Measurements from ENCODE around the gene SPTLC2. TPM values are rescaled to one million over a fixed set of nuclear protein-coding genes. Genes with fewer than 3 reads are reported as not detected.
"Not testable (repeated sequence)": the region's sequence is repeated elsewhere in the genome, so short reads cannot be mapped to it uniquely, and the experiment has no call there.

Gene SPTLC2
- total RNA-seq, 2 donors from 2014 or later = 18.8 to 25.8 TPM

DNA sequence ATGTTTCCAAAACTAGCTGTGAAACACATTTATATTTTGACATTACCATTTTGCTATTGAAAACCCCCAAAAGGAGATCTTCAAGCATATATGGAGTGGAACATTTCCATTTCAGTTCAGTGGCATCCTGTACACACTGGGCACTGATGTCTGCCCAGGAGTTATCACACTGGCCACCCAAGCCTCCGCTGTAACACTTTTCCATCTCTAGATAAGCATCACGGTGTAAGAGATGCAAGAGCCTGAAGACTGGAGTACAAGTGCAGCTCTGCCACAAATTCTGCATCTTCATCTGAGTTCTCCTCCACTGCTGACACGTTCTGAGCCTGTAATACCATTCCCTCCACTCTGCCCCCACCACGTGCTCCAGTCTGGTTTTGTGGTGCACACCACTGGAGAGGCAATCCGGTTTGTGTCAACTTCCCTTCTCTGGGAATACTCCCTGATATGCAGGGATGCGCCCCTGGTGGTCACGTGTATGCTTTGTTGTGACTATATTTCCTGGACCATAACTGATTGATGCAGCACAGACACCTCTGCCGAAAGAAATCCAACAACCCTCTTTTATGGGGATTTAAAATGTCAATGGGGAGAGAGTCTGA, 12.7 kb downstream of the SPTLC2 start:
- H3K9me3 Mint-ChIP-seq = peaks cover 0 to 6% of the 10 kb centered on the region in 2 donors
- H3K27ac Mint-ChIP-seq = peak overlapping the region in 1 of 2 donors; percentile 22
- DNase-seq (ENCODE audit: low spot score in 2 of 2) = no peak
- no peak for ATAC-seq
- peaks cover 0 to 11% of the 10 kb centered on the region in 2 donors for H3K36me3 Mint-ChIP-seq

DNA sequence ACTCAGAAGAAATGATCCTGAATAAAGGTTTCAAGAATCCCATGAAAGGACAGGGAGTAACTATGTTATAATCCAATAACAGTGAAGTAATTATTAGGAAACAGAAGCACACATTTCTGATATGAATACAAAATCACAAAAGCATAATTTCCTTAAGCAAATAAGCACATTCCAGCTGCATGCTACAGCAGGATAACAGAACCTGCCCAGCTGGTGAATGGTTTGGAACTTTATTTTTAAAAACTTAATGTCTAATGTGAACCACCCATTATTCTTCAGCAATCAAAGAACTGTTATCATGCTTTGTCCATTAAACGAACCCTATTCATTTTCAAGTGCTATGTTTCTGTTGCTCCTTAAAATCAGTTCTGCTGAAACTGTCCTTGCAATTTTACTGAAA, 13.4 kb downstream of the SPTLC2 start:
- ATAC-seq (no peak), DNase-seq (ENCODE audit: low spot score in 2 of 2) (no peak)
- H3K9me3 Mint-ChIP-seq = peaks cover 0 to 6% of the 10 kb centered on the region in 2 donors
- H3K27ac Mint-ChIP-seq = peak overlapping the region in 1 of 2 donors; percentile 22
- peaks cover 0 to 11% of the 10 kb centered on the region in 2 donors for H3K36me3 Mint-ChIP-seq

DNA sequence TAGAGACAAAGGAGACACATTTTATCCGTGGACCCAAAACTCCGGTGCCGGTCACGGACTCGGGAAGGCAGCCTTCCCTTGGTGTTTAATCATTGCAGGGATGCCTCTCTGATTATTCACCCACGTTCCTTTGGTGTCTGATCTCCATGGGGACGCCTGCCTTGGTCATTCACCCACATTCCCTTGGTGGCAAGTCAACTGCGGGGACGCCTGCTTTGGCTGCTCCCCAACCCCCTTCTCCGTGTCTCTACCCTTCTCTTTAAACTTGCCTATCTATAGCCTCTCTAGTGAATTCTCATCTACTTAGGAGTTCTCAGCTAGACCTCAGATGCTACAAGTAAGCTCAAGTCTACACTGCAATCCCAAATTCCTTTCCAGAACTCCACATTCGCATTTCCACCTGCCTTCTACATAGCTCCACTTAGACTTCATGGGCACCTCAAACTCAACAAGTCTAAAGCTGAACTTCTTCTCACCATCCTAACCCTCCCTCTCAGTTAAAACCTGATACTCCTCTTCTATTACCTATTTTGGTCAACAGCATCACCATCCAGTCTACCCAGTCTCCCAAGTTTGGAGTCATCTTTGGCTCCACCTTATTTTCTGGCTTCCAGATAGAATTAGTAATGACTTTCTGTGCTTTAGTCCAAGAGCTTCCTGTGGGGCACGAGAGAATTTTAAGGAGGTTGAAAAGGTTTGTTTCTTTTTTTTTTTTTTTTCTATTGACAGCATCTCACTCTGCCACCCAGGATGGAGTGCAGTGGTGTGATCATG, 14.4 kb downstream of the SPTLC2 start:
- ATAC-seq (no peak), DNase-seq (ENCODE audit: low spot score in 2 of 2) (no peak)
- no peak overlapping the region for H3K27ac Mint-ChIP-seq
- peaks cover 0 to 11% of the 10 kb centered on the region in 2 donors for H3K36me3 Mint-ChIP-seq
- peaks cover 0 to 6% of the 10 kb centered on the region in 2 donors for H3K9me3 Mint-ChIP-seq

DNA sequence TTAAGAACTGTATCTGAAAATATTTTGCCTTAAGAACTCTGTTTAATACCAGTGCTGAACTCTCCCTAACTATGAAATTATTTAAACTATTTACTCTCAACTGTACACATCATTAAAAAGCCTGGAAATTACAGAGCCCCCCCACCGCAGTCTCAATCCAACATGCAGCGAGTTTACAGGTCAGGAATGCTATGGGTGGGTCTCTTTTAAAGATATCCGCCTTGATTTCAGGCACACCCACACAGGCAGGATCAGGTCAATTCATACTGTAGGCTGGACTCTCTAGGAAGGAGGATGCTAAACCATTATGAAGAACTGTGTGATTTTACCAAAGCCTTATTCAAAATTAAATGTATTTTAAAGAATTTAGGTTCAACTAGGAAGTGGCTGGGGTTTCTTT, 16.5 kb downstream of the SPTLC2 start:
- ATAC-seq (no peak), DNase-seq (ENCODE audit: low spot score in 2 of 2) (no peak)
- peaks cover 0 to 18% of the 10 kb centered on the region in 2 donors for H3K36me3 Mint-ChIP-seq
- H3K9me3 Mint-ChIP-seq = peaks cover 0 to 6% of the 10 kb centered on the region in 2 donors
- H3K27ac Mint-ChIP-seq = peak overlapping the region in 1 of 2 donors; percentile 17

DNA sequence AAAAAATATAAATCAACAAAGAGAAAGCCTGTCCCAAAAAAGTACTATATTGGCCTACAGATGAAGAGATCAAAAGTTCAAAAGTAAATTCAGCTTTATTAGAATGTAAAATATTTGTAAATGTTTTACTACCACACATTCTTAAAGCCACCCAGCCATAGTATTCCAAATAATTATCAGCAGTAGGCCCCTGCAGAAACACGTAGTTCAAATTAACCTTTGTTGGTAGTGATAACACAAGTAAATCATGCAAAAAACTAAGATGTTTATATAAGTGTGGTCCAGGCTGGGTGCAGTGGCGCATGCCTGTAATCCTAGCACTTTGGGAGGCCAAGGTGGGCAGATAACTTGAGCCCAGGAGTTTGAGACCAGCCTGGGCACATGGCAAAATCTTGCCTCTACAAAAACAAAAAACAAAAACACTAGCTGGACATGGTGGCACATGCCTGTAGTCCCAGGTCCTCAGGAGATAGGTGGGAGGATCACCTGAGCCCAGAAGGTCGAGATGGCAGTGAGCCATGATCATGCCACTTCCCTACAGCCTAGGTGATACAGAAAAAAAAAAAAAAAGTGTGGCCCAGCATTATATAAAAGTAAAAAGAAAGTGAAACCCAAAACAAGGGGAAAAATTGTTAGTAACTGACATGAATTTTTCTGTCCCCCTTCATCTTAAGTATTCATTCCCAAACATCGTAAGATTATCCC, 17.9 kb downstream of the SPTLC2 start:
- Mint-ChIP-seq H3K27ac (peak overlapping the region; percentile 76 to 79), H3K9me3 (peaks cover 0 to 6% of the 10 kb centered on the region in 2 donors), H3K36me3 (peaks cover 0 to 18% of the 10 kb centered on the region in 2 donors)
- DNase-seq (ENCODE audit: low spot score in 2 of 2) (no peak), ATAC-seq (peak; percentile 55 to 63)

DNA sequence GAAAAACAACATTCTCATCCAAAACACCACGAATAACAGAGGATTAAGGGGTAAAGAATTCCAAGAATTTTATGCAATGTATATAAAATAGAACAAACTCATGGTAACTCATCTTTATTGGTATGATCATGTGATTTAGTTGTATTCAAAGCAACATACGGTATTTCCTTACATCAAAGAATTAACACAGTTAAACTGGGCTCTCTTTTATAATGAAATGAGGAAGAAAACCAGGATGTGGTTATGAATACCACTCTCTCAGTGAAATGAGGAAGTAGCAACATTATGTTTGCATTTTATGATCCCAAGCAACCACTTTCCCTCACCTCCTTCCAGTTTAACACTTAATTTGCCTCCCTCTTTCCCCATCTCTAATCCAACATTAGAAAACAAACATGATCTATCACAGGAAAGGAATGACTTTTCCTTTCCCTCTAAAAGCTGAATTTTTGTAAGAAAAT, 22.9 kb downstream of the SPTLC2 start:
- ATAC-seq = peak; percentile 74 to 83
- Mint-ChIP-seq H3K9me3 (no peaks in the 10 kb centered on the region), H3K36me3 (peaks cover 0 to 12% of the 10 kb centered on the region in 2 donors), H3K27ac (peak overlapping the region; percentile 83 to 94)
- no peak for DNase-seq (ENCODE audit: low spot score in 2 of 2)

DNA sequence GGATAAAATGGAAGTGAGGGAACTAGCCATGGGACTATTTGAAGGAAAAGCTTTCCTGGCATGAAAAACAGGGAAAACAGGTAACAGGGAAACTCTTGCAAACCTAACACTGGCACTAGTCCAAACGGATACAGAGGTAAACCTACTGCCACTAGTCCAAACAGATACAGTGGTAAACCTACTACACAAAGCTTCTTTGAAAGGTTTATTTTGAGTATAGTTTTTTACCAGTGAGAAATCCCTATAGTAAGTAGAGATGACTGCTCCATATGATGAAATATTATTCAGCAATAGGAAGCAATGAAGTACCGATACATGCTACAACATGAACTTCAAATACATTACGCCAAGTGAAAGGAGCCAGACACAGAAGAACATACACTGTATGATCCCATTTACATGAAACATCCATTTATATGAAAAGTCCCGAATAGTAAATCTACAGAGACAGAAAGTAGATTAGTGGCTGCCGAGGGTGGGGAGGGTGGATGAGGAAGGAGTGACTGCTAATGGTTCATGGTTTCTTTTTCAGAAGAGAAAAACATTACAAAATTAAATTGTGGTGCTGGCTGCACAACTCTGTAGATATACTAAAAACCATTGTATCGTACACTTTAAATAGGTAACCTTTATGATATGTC, 25.5 kb downstream of the SPTLC2 start:
- peaks cover 0 to 12% of the 10 kb centered on the region in 2 donors for H3K36me3 Mint-ChIP-seq
- DNase-seq (ENCODE audit: low spot score in 2 of 2) = no peak
- H3K27ac Mint-ChIP-seq = no peak overlapping the region
- H3K9me3 Mint-ChIP-seq = no peaks in the 10 kb centered on the region
- ATAC-seq = peak in 1 of 2 donors; percentile 17

DNA sequence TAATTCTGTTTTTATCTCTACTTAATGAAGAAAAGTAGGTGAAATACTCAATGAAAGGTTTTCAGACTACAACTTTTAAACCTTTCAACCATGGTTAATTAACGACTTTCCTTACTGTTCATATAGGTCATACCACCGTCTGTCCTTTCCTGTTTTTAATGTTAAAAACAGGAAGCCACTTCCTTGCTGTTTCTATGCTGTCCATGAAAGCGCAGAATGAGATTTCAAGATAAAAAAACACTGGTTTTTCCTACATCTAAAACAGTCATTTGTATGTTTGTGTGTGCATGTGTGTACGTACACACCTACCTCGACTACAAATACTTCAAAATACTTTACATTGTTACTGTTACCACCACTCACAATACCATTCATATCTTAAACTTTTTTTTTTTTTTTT, 27.3 kb downstream of the SPTLC2 start:
- H3K36me3 Mint-ChIP-seq = peaks cover 0 to 5% of the 10 kb centered on the region in 2 donors

DNA sequence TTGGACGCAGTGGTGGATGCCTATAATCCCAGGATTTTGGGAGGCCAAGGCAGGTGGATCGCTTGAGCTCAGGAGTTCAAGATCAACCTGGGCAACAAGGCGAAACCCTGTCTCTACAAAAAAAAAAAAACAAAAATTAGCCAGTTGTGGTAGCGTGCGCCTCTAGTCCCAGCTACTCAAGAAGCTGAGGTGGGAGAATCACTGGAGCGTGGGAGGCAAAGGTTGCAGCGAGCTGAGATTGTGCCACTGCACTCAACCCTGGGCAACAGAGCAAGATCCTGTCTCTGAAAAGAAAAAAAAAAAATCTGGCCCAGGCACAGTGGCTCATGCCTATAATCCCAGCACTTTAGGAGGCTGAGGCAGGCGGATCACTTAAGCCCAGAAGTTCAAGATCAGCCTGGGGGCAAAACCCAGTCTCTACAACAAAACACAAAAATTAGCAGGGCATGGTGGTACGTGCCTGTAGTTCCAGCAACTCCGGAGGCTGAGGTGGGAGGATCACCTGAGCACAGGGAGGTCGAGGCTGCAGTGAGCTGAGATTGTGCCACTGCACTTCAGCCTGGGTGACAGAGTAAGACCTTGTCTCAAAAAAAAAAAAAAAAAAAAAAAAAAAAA, 27.9 kb downstream of the SPTLC2 start:
- H3K27ac Mint-ChIP-seq; H3K36me3 Mint-ChIP-seq; H3K9me3 Mint-ChIP-seq; DNase-seq (ENCODE audit: low spot score in 2 of 2); ATAC-seq: not testable (repeated sequence)

More for the DNA sequence above, 27.3 kb downstream of the SPTLC2 start:
- peak overlapping the region in 1 of 2 donors; percentile 22 for H3K27ac Mint-ChIP-seq
- ATAC-seq (peak; percentile 36 to 37), DNase-seq (ENCODE audit: low spot score in 2 of 2) (no peak)
- no peaks in the 10 kb centered on the region for H3K9me3 Mint-ChIP-seq

DNA sequence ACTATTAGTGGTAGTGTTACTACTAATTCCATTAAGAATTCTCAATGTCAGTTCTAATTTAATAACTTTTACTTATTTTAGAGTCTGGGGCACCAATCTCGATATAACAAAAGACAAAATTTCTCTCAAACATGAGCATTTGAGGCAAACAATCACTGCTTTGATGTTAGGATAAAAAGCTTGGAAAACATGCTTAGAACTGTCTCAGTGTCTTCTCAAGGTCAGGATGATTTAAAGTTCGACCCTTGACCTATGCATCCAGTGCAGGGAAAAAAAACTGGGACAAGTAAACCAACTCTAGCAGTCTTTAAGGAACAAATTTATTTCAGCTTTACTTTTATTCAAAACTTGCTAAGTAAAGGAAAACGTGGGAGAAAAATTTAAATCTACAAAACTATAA, 31.1 kb downstream of the SPTLC2 start:
- Mint-ChIP-seq H3K9me3 (no peaks in the 10 kb centered on the region), H3K36me3 (no peaks in the 10 kb centered on the region), H3K27ac (no peak overlapping the region)
- DNase-seq (ENCODE audit: low spot score in 2 of 2) = no peak
- ATAC-seq = no peak

DNA sequence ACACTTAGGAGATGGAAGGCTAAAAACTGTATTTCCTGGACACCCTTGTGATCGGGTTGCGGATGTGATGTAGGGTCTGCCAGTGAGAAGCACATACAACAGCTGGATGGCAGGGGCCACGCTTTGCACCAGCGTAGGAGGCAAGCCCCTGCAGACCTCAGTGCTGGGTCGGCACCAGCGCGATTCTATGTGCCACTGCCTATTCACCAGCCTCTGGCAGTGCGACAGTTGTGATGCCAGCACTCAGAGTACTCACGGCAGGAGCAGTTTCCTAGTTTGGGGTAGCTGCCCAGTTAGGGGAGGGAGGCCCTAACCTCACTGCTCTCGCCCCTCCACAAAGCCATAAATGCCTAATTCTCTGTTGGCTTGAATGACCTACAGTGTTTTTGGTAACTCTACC, 31.6 kb downstream of the SPTLC2 start:
- DNase-seq (ENCODE audit: low spot score in 2 of 2) = no peak
- no peak overlapping the region for H3K27ac Mint-ChIP-seq
- no peaks in the 10 kb centered on the region for H3K9me3 Mint-ChIP-seq
- peaks cover 0 to 1% of the 10 kb centered on the region in 2 donors for H3K36me3 Mint-ChIP-seq
- no peak for ATAC-seq

DNA sequence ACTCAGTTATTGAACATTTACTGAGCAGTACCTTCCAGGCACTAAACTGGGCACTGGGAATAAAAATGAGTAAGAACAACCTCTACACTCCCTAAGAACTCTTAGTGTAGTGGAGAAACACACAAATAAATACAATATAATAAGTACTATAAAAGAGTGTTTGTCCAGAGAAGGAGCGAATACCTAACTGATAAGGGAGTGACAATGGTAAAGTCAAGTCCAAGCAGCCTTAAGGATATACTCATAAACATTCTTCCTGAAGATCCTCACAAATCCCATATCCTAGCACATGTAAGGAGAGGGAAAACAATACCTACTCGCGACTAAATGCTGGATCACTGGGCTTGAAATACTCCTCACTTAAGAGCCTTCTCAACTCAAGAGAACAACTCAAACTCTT, 32.8 kb downstream of the SPTLC2 start:
- Mint-ChIP-seq H3K36me3 (peaks cover 0 to 10% of the 10 kb centered on the region in 2 donors), H3K9me3 (no peaks in the 10 kb centered on the region), H3K27ac (no peak overlapping the region)
- DNase-seq (ENCODE audit: low spot score in 2 of 2) (no peak), ATAC-seq (no peak)

DNA sequence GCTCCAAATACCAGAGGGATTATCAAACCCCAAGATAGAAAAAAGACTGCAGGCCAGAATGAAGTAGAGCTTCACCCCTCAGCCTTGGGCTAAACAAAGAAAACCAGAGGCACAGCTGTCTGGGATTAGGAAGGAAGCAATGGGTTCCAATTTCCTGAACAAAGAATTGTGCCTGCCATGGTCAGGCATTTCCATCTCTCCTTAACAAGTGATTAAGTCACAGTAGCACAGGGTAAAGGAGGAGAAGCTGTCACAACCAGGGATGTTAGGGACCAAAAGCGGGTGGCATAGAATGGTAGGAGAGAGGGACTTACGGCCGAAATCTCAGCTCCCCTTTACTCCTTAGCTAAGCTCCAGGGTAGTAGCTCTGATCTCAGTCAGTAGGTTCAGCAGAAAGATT, 33.9 kb downstream of the SPTLC2 start:
- peak overlapping the region in 1 of 2 donors; percentile 17 for H3K27ac Mint-ChIP-seq
- H3K36me3 Mint-ChIP-seq = peaks cover 0 to 10% of the 10 kb centered on the region in 2 donors
- no peak for DNase-seq (ENCODE audit: low spot score in 2 of 2)
- no peak for ATAC-seq
- H3K9me3 Mint-ChIP-seq = no peaks in the 10 kb centered on the region

DNA sequence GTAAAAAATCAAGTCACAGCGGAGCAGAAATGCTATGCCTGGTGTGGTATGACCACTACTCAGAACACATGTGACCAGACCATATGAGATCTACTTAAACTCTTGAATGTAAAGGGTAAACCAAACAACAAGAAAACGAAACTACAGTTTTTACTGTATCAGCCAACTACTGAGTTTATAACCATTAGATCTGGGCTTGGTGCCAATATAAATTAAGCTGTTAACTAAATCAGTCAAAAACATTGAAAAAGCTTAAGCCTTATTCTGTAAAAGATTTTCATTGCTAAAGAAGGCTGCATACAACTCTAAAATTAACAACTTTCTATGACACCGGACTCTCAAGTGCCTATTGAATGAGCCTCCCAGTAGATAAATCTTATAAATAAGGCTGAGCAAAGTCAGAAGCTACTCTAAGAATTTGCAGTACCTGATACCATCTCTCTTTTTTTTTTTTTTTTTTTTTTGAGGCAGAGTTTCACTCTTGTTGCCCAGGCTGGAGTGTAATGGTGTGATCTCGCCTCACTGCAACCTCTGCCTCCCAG, 35.4 kb downstream of the SPTLC2 start:
- ATAC-seq = peak; percentile 94 to 97
- H3K9me3 Mint-ChIP-seq = no peaks in the 10 kb centered on the region
- no peak for DNase-seq (ENCODE audit: low spot score in 2 of 2)
- peaks cover 0 to 10% of the 10 kb centered on the region in 2 donors for H3K36me3 Mint-ChIP-seq
- peak overlapping the region in 1 of 2 donors; percentile 82 for H3K27ac Mint-ChIP-seq

DNA sequence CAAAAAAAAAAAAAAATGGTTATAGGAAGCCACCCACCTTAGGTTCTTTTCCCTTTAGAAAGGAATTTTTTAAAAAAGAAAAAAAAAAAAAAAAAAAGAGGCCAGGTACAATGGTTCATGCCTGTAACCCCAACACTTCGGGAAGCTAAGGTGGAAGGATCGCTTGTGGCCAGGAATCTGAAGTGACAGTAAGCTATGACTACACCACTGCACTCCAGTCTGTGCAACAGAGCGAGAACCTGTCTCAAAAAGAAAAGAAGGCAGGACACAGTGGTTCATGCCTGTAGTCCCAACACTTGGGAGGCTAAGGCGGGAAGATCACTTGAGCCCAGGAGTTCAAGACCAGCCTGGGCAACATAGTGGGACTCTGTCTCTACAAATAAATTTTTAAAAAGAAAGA, 36.0 kb downstream of the SPTLC2 start:
- H3K27ac Mint-ChIP-seq = no peak overlapping the region
- DNase-seq (ENCODE audit: low spot score in 2 of 2) = no peak
- peaks cover 0 to 10% of the 10 kb centered on the region in 2 donors for H3K36me3 Mint-ChIP-seq
- peak; percentile 10 to 15 for ATAC-seq
- no peaks in the 10 kb centered on the region for H3K9me3 Mint-ChIP-seq

DNA sequence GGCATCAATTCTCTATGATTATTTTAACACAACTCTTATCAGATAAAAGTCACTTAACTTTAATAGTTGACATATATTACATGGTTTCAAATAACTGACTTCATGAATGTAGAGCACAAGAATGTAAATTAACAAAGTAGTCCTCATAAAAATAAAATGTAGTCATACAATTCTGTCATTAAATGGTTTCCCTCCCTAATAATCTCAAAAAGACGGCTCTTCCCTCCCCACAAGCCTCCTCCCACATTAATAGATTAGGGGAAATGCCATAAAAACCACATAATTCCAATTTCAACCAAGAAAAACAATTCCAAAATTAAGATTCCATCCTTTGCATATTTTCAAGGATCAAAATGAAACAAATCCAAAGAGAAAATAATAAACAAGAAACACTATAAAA, 36.7 kb downstream of the SPTLC2 start:
- Mint-ChIP-seq H3K27ac (no peak overlapping the region), H3K9me3 (no peaks in the 10 kb centered on the region), H3K36me3 (peaks cover 0 to 10% of the 10 kb centered on the region in 2 donors)
- no peak for DNase-seq (ENCODE audit: low spot score in 2 of 2)
- no peak for ATAC-seq

All from activated naive CD4-positive, alpha-beta T cell treated with anti-CD3 and anti-CD28 coated beads, Interleukin-2, amount 50 U/mL, for 72 hours (primary cell).